ENCODE measurements around the gene KLHL21. TPM values are rescaled to one million over a fixed set of nuclear protein-coding genes. Genes with fewer than 3 reads are reported as not detected.

The KLHL21 gene
- total and polyA plus RNA-seq, 2 experiments from 2014 or later = 17.7 to 39.3 TPM

- peak overlapping the region; percentile 48 for H3K27ac ChIP-seq
- H3K36me3 ChIP-seq (ENCODE audit: low read depth) = peaks cover 22% of the 10 kb centered on the region
- 76 to 78% methylated on average over 10 of the region's 10 CpGs for WGBS, 2 experiments (ENCODE audit: low coverage in 1 of 2, low lambda C conversion rate in 2 of 2, missing lambda C conversion rate in 2 of 2)
Measured at GRCh38 chr1:6545276-6546112, 57.2 kb downstream of the KLHL21 start.

GRCh38 chr1:6544831-6545230, 57.8 kb downstream of the KLHL21 start:
- Histone ChIP-seq H3F3A (ENCODE audit: insufficient read depth) (peaks cover 30% of the 10 kb centered on the region), H3K27ac (peak overlapping the region; percentile 48), H3K36me3 (ENCODE audit: low read depth) (peaks cover 22% of the 10 kb centered on the region), H3K9me3 (ENCODE audit: low read depth) (no peaks in the 10 kb centered on the region), H4K20me1 (ENCODE audit: insufficient read depth) (no peaks in the 10 kb centered on the region), H3K9me2 (ENCODE audit: insufficient read depth) (no peaks in the 10 kb centered on the region), H3K4me2 (ENCODE audit: unreplicated experiment) (peak overlapping the region; percentile 34), H2AFZ (no peak overlapping the region), H3K4me1 (ENCODE audit: insufficient read depth) (peaks cover 6% of the 10 kb centered on the region), H3K4me3 (no peak overlapping the region), H3K9ac (peak overlapping the region; percentile 2; the same call in 1 of the 2 replicates), H3K79me2 (ENCODE audit: insufficient read depth) (peaks cover 15% of the 10 kb centered on the region; the same call in 1 of the 2 replicates), H3K27me3 (replicated peaks; ENCODE audit: insufficient read depth) (no peaks in the 10 kb centered on the region)
- DNase-seq = peak; percentile 67
- TF ChIP-seq EZH2phosphoT487 (IDR thresholded peaks at IDR 0.05; ENCODE audit: insufficient read depth, low read depth) (no peak), EZH2 (IDR thresholded peaks at IDR 0.05; ENCODE audit: insufficient read depth, poor library complexity, severe bottlenecking) (no peak)
- WGBS, 2 experiments (ENCODE audit: low coverage in 1 of 2, low lambda C conversion rate in 2 of 2, missing lambda C conversion rate in 2 of 2) = 22 to 29% methylated on average over 3 of the region's 3 CpGs
- in situ Hi-C loops (cut with MboI) = no loop called here

More at GRCh38 chr1:6545276-6546112, 57.2 kb downstream of the KLHL21 start:
- in situ Hi-C loops (cut with MboI) = no loop called here
- Histone ChIP-seq H3K9ac (peak overlapping the region; percentile 2; the same call in 1 of the 2 replicates), H3K27me3 (replicated peaks; ENCODE audit: insufficient read depth) (no peaks in the 10 kb centered on the region), H3K9me3 (ENCODE audit: low read depth) (no peaks in the 10 kb centered on the region), H3K4me1 (ENCODE audit: insufficient read depth) (peaks cover 6% of the 10 kb centered on the region), H3K4me3 (no peak overlapping the region), H3K4me2 (ENCODE audit: unreplicated experiment) (peak overlapping the region; percentile 34), H3K9me2 (ENCODE audit: insufficient read depth) (no peaks in the 10 kb centered on the region), H4K20me1 (ENCODE audit: insufficient read depth) (no peaks in the 10 kb centered on the region), H2AFZ (no peak overlapping the region), H3K79me2 (ENCODE audit: insufficient read depth) (peaks cover 20% of the 10 kb centered on the region), H3F3A (ENCODE audit: insufficient read depth) (peaks cover 29% of the 10 kb centered on the region)
- TF ChIP-seq EZH2 (IDR thresholded peaks at IDR 0.05; ENCODE audit: insufficient read depth, poor library complexity, severe bottlenecking) (no peak), EZH2phosphoT487 (IDR thresholded peaks at IDR 0.05; ENCODE audit: insufficient read depth, low read depth) (no peak)
- DNase-seq = peak; percentile 29

Small RNAs within 50 kb of the gene (small RNA-seq; reads per million reads assigned to genes)
- not detected for gene RNU6-731P (ENCODE audit: low read depth, low replicate concordance)

Other genes starting within 250 kb of the KLHL21 start
- 20.0 and 25.7 TPM in 2 replicates for gene ACOT7, start 209.1 kb downstream of the KLHL21 start, total RNA-seq (2014; rRNA removed; shearing (Covaris generic))
- 74.7 and 79.2 TPM in 2 replicates for gene ACOT7, start 209.1 kb downstream of the KLHL21 start, polyA plus RNA-seq (2016; fragmentation: Nextera tagmentation; extraction: Ambion mirVana)
- not detected in 2 replicates for gene HES2, start 182.9 kb downstream of the KLHL21 start, total RNA-seq (2014; rRNA removed; shearing (Covaris generic))
- gene HES2, start 182.9 kb downstream of the KLHL21 start, polyA plus RNA-seq (2016; fragmentation: Nextera tagmentation; extraction: Ambion mirVana) = not detected in 2 replicates
- gene ESPN, start 178.1 kb downstream of the KLHL21 start, total RNA-seq (2014; rRNA removed; shearing (Covaris generic)) = not detected in 2 replicates
- not detected in 2 replicates for gene ESPN, start 178.1 kb downstream of the KLHL21 start, polyA plus RNA-seq (2016; fragmentation: Nextera tagmentation; extraction: Ambion mirVana)
- 5.6 and 12.1 TPM in 2 replicates for gene TNFRSF25, start 136.7 kb downstream of the KLHL21 start, total RNA-seq (2014; rRNA removed; shearing (Covaris generic))
- gene TNFRSF25, start 136.7 kb downstream of the KLHL21 start, polyA plus RNA-seq (2016; fragmentation: Nextera tagmentation; extraction: Ambion mirVana) = 2.5 and 3.1 TPM in 2 replicates
- 7.0 and 7.6 TPM in 2 replicates for gene PLEKHG5, start 111.2 kb downstream of the KLHL21 start, total RNA-seq (2014; rRNA removed; shearing (Covaris generic))
- 2.0 and 2.8 TPM in 2 replicates for gene PLEKHG5, start 111.2 kb downstream of the KLHL21 start, polyA plus RNA-seq (2016; fragmentation: Nextera tagmentation; extraction: Ambion mirVana)
- 16.6 and 27.8 TPM in 2 replicates for gene NOL9, start 48.4 kb downstream of the KLHL21 start, total RNA-seq (2014; rRNA removed; shearing (Covaris generic))
- 13.0 and 15.7 TPM in 2 replicates for gene NOL9, start 48.4 kb downstream of the KLHL21 start, polyA plus RNA-seq (2016; fragmentation: Nextera tagmentation; extraction: Ambion mirVana)
- gene TAS1R1, start 47.6 kb downstream of the KLHL21 start, total RNA-seq (2014; rRNA removed; shearing (Covaris generic)) = not detected in 2 replicates
- not detected in 2 replicates for gene TAS1R1, start 47.6 kb downstream of the KLHL21 start, polyA plus RNA-seq (2016; fragmentation: Nextera tagmentation; extraction: Ambion mirVana)
- 16.4 and 31.7 TPM in 2 replicates for gene ZBTB48, start 22.9 kb downstream of the KLHL21 start, total RNA-seq (2014; rRNA removed; shearing (Covaris generic))
- 11.2 and 15.4 TPM in 2 replicates for gene ZBTB48, start 22.9 kb downstream of the KLHL21 start, polyA plus RNA-seq (2016; fragmentation: Nextera tagmentation; extraction: Ambion mirVana)
- gene PHF13, start 10.9 kb upstream of the KLHL21 start, total RNA-seq (2014; rRNA removed; shearing (Covaris generic)) = 21.3 and 21.5 TPM in 2 replicates
- 11.2 and 11.6 TPM in 2 replicates for gene PHF13, start 10.9 kb upstream of the KLHL21 start, polyA plus RNA-seq (2016; fragmentation: Nextera tagmentation; extraction: Ambion mirVana)
- gene THAP3, start 22.0 kb upstream of the KLHL21 start, total RNA-seq (2014; rRNA removed; shearing (Covaris generic)) = 14.5 and 18.8 TPM in 2 replicates
- 19.0 and 19.5 TPM in 2 replicates for gene THAP3, start 22.0 kb upstream of the KLHL21 start, polyA plus RNA-seq (2016; fragmentation: Nextera tagmentation; extraction: Ambion mirVana)
- 23.4 and 28.9 TPM in 2 replicates for gene DNAJC11, start 98.9 kb upstream of the KLHL21 start, total RNA-seq (2014; rRNA removed; shearing (Covaris generic))
- gene DNAJC11, start 98.9 kb upstream of the KLHL21 start, polyA plus RNA-seq (2016; fragmentation: Nextera tagmentation; extraction: Ambion mirVana) = 40.6 and 46.9 TPM in 2 replicates
- gene CAMTA1, start 182.6 kb upstream of the KLHL21 start, total RNA-seq (2014; rRNA removed; shearing (Covaris generic)) = 50.1 and 86.8 TPM in 2 replicates
- gene CAMTA1, start 182.6 kb upstream of the KLHL21 start, polyA plus RNA-seq (2016; fragmentation: Nextera tagmentation; extraction: Ambion mirVana) = 159 and 165 TPM in 2 replicates

All from GM23248 (cell line).